Sigmoid colon (tissue), 4 donors: ENCODE results near the gene TRABD2B.

Experiments
- POLR2A ChIP-seq, 2 donors: fragments of 450-650 bp; IDR thresholded peaks; one replicate each; pipeline ENCODE4 v1.6.1; 2016; ENCODE audit warnings: antibody characterized with exemption in 2 of 2, mild to moderate bottlenecking in 2 of 2, moderate library complexity in 2 of 2
- POLR2AphosphoS5 ChIP-seq, 4 donors: sonication (generic); formaldehyde crosslinking; IDR thresholded peaks; one replicate each; pipeline ENCODE4 v1.6.1; 2017; ENCODE audit warnings: antibody characterized with exemption in 4 of 4
- TF ChIP-seq, protein P1 (sequence below), 4 experiments: fragments of 450-650 bp in 3 of 4; fragments of 200-600 bp in 1 of 4; IDR thresholded peaks; one replicate each; pipeline ENCODE4 v1.5.1; 2016 to 2019; ENCODE audit warnings: antibody characterized with exemption in 4 of 4, mild to moderate bottlenecking in 3 of 4, moderate library complexity in 2 of 4

- TF ChIP-seq POLR2AphosphoS5 (IDR thresholded peaks at IDR 0.05) (no peak), POLR2A (IDR thresholded peaks at IDR 0.05) (no peak)
- TF ChIP-seq, protein P1, sequence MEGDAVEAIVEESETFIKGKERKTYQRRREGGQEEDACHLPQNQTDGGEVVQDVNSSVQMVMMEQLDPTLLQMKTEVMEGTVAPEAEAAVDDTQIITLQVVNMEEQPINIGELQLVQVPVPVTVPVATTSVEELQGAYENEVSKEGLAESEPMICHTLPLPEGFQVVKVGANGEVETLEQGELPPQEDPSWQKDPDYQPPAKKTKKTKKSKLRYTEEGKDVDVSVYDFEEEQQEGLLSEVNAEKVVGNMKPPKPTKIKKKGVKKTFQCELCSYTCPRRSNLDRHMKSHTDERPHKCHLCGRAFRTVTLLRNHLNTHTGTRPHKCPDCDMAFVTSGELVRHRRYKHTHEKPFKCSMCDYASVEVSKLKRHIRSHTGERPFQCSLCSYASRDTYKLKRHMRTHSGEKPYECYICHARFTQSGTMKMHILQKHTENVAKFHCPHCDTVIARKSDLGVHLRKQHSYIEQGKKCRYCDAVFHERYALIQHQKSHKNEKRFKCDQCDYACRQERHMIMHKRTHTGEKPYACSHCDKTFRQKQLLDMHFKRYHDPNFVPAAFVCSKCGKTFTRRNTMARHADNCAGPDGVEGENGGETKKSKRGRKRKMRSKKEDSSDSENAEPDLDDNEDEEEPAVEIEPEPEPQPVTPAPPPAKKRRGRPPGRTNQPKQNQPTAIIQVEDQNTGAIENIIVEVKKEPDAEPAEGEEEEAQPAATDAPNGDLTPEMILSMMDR (IDR thresholded peaks at IDR 0.05): no peak
These were observed 5.5 kb downstream of the TRABD2B start for GRCh38 chr1:47991673-47992072.
